SK-N-SH (cell line): ENCODE data around the gene UTP25. TPM values are rescaled to one million over a fixed set of nuclear protein-coding genes. Genes with fewer than 3 reads are reported as not detected.

Experiments used
- CTCF ChIA-PET: fragments of 300-600, 350-600 bp; formaldehyde crosslinking; extraction: SDS; loops from one replicate; lab custom pipeline; 2021; lab: Yijun Ruan, JAX
- POLR2A ChIA-PET: fragments of 350-600 bp; sonication (Branson Sonifier 250); formaldehyde crosslinking; extraction: SDS; loops from one replicate; lab custom pipeline; 2020; ENCODE audit warnings: antibody characterized with exemption, inconsistent platforms; lab: Yijun Ruan, JAX
- DNase-seq: peaks from one replicate; pipeline ENCODE4 v3.0.0; 2012
- H2AFZ ChIP-seq: fragments of 200-600 bp; sonication (generic); 2 replicates; pipeline ENCODE4 v1.8.1; 2016; ENCODE audit warnings: antibody characterized with exemption, mild to moderate bottlenecking, low read depth
- H3F3A ChIP-seq: fragments of 200-600 bp; sonication (generic); replicated peaks from 2 replicates; pipeline ENCODE3; 2016; ENCODE audit warnings: antibody characterized with exemption, mild to moderate bottlenecking; ENCODE audit not compliant: insufficient read depth
- H3K27ac ChIP-seq, 2 experiments: fragments of 200-500 bp in 1 of 2; fragments of 200-600 bp in 1 of 2; sonication (Bioruptor generic) in 1 of 2; sonication (generic), shearing (Covaris generic) in 1 of 2; 2 replicates each; pipeline versions ENCODE4 v1.5.1 to v1.6.1; 2014 to 2016; ENCODE audit warnings: low read depth in 2 of 2, inconsistent platforms in 1 of 2, low read length in 1 of 2, mild to moderate bottlenecking in 1 of 2, mixed read lengths in 1 of 2
- H3K27me3 ChIP-seq: fragments of 200-600 bp; sonication (generic), shearing (Covaris generic); 2 replicates; pipeline ENCODE4 v1.6.1; 2016; ENCODE audit warnings: mixed run types; ENCODE audit not compliant: insufficient read depth
- H3K36me3 ChIP-seq, 2 experiments: fragments of 200-500 bp in 1 of 2; fragments of 200-600 bp in 1 of 2; sonication (Bioruptor generic) in 1 of 2; sonication (generic) in 1 of 2; replicated peaks in 1 of 2; 2 replicates each; pipeline versions ENCODE3 to v1.5.1; 2014 to 2016; ENCODE audit warnings: low read length in 1 of 2, mild to moderate bottlenecking in 1 of 2; ENCODE audit not compliant: insufficient read depth in 2 of 2, control insufficient read depth in 1 of 2
- H3K4me1 ChIP-seq, 2 experiments: fragments of 200-500 bp in 1 of 2; fragments of 200-600 bp in 1 of 2; sonication (Bioruptor generic) in 1 of 2; sonication (generic), shearing (Covaris generic) in 1 of 2; 2 replicates each; pipeline versions ENCODE4 v1.5.1 to v1.6.1; 2014 to 2016; ENCODE audit warnings: low read depth in 1 of 2, low read length in 1 of 2, mixed run types in 1 of 2; ENCODE audit not compliant: insufficient read depth in 2 of 2, control insufficient read depth in 1 of 2
- H3K4me2 ChIP-seq: fragments of 200-600 bp; sonication (generic), shearing (Covaris generic); 2 replicates; pipeline ENCODE4 v1.6.1; 2017; ENCODE audit warnings: mixed run types
- H3K4me3 ChIP-seq, 2 experiments: fragments of 200-500 bp in 1 of 2; fragments of 200-600 bp in 1 of 2; sonication (Bioruptor generic) in 1 of 2; sonication (generic), shearing (Covaris generic) in 1 of 2; 2 replicates each; pipeline versions ENCODE4 v1.5.1 to v1.8.1; 2014 to 2016; ENCODE audit warnings: low read depth in 2 of 2, inconsistent platforms in 1 of 2, low read length in 1 of 2, mild to moderate bottlenecking in 1 of 2, mixed read lengths in 1 of 2, moderate library complexity in 1 of 2
- H3K79me2 ChIP-seq: fragments of 200-600 bp; sonication (generic); 2 replicates; pipeline ENCODE4 v1.8.1; 2017; ENCODE audit warnings: mild to moderate bottlenecking; ENCODE audit not compliant: insufficient read depth
- H3K9ac ChIP-seq: fragments of 200-600 bp; sonication (generic); 2 replicates; pipeline ENCODE4 v1.6.1; 2017; ENCODE audit warnings: mixed run types
- H3K9me2 ChIP-seq: fragments of 200-600 bp; sonication (generic); 2 replicates; pipeline ENCODE4 v1.6.1; 2017; ENCODE audit warnings: mixed run types
- H3K9me3 ChIP-seq: fragments of 200-600 bp; sonication (generic); 2 replicates; pipeline ENCODE4 v1.6.1; 2017; ENCODE audit warnings: mixed run types, mild to moderate bottlenecking, moderate library complexity
- H4K20me1 ChIP-seq: fragments of 200-600 bp; sonication (generic); 2 replicates; pipeline ENCODE4 v1.6.1; 2017; ENCODE audit warnings: mild to moderate bottlenecking, mixed run types; ENCODE audit not compliant: insufficient read depth
- ELF1 ChIP-seq: IDR thresholded peaks from 2 replicates; pipeline ENCODE4 v1.4.0; 2012
- EP300 ChIP-seq, 2 experiments: IDR thresholded peaks; 2 replicates each; pipeline versions ENCODE4 v1.4.0 to v1.6.1; 2012; ENCODE audit warnings: borderline replicate concordance in 1 of 2, low read depth in 1 of 2, low read length in 1 of 2
- EZH2phosphoT487 ChIP-seq: fragments of 200-600 bp; sonication (generic); IDR thresholded peaks from 2 replicates; pipeline ENCODE4 v1.6.1; 2017; ENCODE audit warnings: low read depth, mixed run types, mild to moderate bottlenecking, antibody characterized with exemption, moderate library complexity, borderline replicate concordance
- FOSL2 ChIP-seq: IDR thresholded peaks from 2 replicates; pipeline ENCODE4 v1.4.0; 2012; ENCODE audit warnings: low read depth, mild to moderate bottlenecking, moderate library complexity, borderline replicate concordance
- JUND ChIP-seq: IDR thresholded peaks from 2 replicates; pipeline ENCODE4 v1.4.0; 2012
- MEF2A ChIP-seq: IDR thresholded peaks from 2 replicates; pipeline ENCODE4 v1.4.0; 2012; ENCODE audit warnings: low read depth, borderline replicate concordance
- NFIC ChIP-seq: IDR thresholded peaks from 2 replicates; pipeline ENCODE4 v1.4.0; 2012; ENCODE audit warnings: borderline replicate concordance
- RXRA ChIP-seq: IDR thresholded peaks from 2 replicates; pipeline ENCODE4 v1.4.0; 2012; ENCODE audit warnings: low read depth, mild to moderate bottlenecking, borderline replicate concordance
- SIN3A ChIP-seq: IDR thresholded peaks from 2 replicates; pipeline ENCODE4 v1.6.1; 2012; ENCODE audit warnings: low read depth, mild to moderate bottlenecking, low read length, moderate library complexity, borderline replicate concordance
- TCF12 ChIP-seq: IDR thresholded peaks from 2 replicates; pipeline ENCODE4 v1.4.0; 2012
- TEAD4 ChIP-seq: IDR thresholded peaks from 2 replicates; pipeline ENCODE4 v1.4.0; 2012; ENCODE audit warnings: mild to moderate bottlenecking, borderline replicate concordance; ENCODE audit not compliant: insufficient read depth
- YY1 ChIP-seq: IDR thresholded peaks from 2 replicates; pipeline ENCODE4 v1.4.0; 2012; ENCODE audit warnings: low read depth, mild to moderate bottlenecking
- WGBS: methylation state at CpG from one replicate; pipeline ENCODE4 v1.1.6; 2017; ENCODE audit warnings: low lambda C conversion rate; 5-methylcytosine and 5-hydroxymethylcytosine counted together
- polyA plus RNA-seq, 3 experiments: library from polyadenylated mRNA; depleted of rRNA; stranded (reverse); fragments of >200 nt; gene quantifications; 2 replicates each; pipeline ENCODE4 v1.2.3, GENCODE V29; 2012
- TF ChIP-seq, protein P1 (sequence below): fragments of 150-350 bp; IDR thresholded peaks from 2 replicates; pipeline ENCODE4 v1.6.1; 2016; ENCODE audit warnings: mild to moderate bottlenecking, low read depth, low read length
- TF ChIP-seq, protein P2 (sequence below): IDR thresholded peaks from 2 replicates; pipeline ENCODE4 v1.4.0; 2012; ENCODE audit warnings: low read depth, borderline replicate concordance

The UTP25 gene
- polyA plus RNA-seq, 1 of the 3 experiments (the other 2 are of a cell fraction), result 6.3 TPM

DNA sequence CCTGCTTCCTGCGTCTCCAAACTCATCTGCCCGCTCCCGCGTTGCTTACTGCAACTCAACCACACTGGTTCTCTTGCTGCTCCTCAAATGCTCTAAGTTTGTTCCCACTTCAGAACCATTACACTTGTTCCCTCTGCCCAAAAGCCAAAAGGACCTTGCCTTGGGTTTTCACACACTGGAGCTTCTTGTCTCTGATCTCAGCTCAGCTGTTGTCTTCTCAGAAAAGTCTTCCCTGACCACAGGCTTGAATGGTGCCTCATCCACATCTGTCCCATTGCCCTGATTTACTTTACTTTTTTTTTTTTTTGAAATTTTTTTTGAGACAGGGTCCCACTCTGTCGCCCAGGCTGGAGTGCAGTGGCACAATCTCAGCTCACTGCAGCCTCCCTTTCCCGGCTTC lies 66.0 kb downstream of the UTP25 start:
- H3K9me2 ChIP-seq, result no peaks in the 10 kb centered on the region
- POLR2A ChIA-PET, result no interaction called here
- no peak overlapping the region for H3K27ac ChIP-seq
- H3K9me3 ChIP-seq, result no peaks in the 10 kb centered on the region
- DNase-seq, result no peak
- H3K27me3 ChIP-seq, result no peaks in the 10 kb centered on the region
- 91% methylated on average over 6 of the region's 6 CpGs for WGBS
- no peak overlapping the region; the same call in 1 of the 2 replicates for H2AFZ ChIP-seq
- no peak overlapping the region for H3K9ac ChIP-seq
- H3K4me2 ChIP-seq, result no peak overlapping the region
- no peaks in the 10 kb centered on the region for H3K79me2 ChIP-seq
- H3F3A ChIP-seq, result peaks cover 28% of the 10 kb centered on the region
- CTCF ChIA-PET, result interaction anchor here (0.9 to 1.0 kb wide), 2 partner anchors 14 to 95 kb away, joined by 3 to 6 read pairs; no protein-coding TSS in a partner anchor
- no peaks in the 10 kb centered on the region for H4K20me1 ChIP-seq
- peaks cover 11 to 32% of the 10 kb centered on the region in 2 experiments for H3K4me1 ChIP-seq
- H3K4me3 ChIP-seq, result no peak overlapping the region
- no peak for TF ChIP-seq TEAD4
- no peaks in the 10 kb centered on the region for H3K36me3 ChIP-seq

DNA sequence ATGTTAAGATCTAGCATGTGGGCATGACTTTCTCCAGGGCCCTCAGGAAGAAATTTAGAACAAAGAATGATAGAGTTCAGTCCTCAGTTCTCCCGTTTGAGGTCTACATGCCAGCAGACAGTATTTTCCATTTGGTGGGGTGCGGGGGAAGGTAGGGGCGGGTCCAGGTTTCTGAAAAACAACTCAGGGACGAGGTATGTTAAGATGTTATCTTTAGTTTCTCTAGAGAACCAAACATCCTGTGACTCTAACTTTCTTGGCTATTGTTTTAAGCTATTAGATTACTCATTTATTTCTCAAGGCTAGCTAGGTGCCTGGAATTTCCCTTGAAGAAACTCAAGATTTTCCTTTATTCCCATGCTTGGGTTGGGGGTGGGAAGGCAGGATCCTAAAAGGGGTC lies 67.9 kb downstream of the UTP25 start:
- Histone ChIP-seq H3K4me1 (peaks cover 4 to 34% of the 10 kb centered on the region in 2 experiments; a peak in 3 of 4 replicates), H4K20me1 (no peaks in the 10 kb centered on the region), H3K9me3 (no peaks in the 10 kb centered on the region), H3K4me3 (no peak overlapping the region), H3K27ac (peak overlapping the region in 1 of 2 experiments; percentile 97; a peak in 2 of 4 replicates), H3K4me2 (peak overlapping the region; percentile 41; the same call in 1 of the 2 replicates), H3K9ac (peak overlapping the region; percentile 59; the same call in 1 of the 2 replicates), H2AFZ (no peak overlapping the region), H3K79me2 (no peaks in the 10 kb centered on the region), H3K27me3 (no peaks in the 10 kb centered on the region), H3K9me2 (no peaks in the 10 kb centered on the region), H3K36me3 (no peaks in the 10 kb centered on the region), H3F3A (peaks cover 34% of the 10 kb centered on the region)
- 14% methylated on average over 4 of the region's 4 CpGs for WGBS
- CTCF ChIA-PET, result interaction anchor here (1.0 to 1.2 kb wide), 2 partner anchors 9 to 12 kb away, joined by 3 read pairs; no protein-coding TSS in a partner anchor
- no peak for DNase-seq
- POLR2A ChIA-PET, result no interaction called here
- TF ChIP-seq SIN3A (no peak), MEF2A (peak; percentile 34; the same call in 1 of the 2 replicates), ELF1 (no peak), RXRA (no peak), TEAD4 (peak; percentile 55; the same call in 1 of the 2 replicates), EP300 (IDR thresholded peaks at IDR 0.05; ENCODE audit: borderline replicate concordance in 1 of 2, low read depth in 1 of 2, low read length in 1 of 2) (peak in 1 of 2 experiments; percentile 75; a peak in 1 of 4 replicates), NFIC (peak; percentile 44; the same call in 1 of the 2 replicates), TCF12 (peak; percentile 57), YY1 (no peak), JUND (peak; percentile 51), EZH2phosphoT487 (no peak), FOSL2 (peak; percentile 50; the same call in 1 of the 2 replicates)
- TF ChIP-seq, protein P1, sequence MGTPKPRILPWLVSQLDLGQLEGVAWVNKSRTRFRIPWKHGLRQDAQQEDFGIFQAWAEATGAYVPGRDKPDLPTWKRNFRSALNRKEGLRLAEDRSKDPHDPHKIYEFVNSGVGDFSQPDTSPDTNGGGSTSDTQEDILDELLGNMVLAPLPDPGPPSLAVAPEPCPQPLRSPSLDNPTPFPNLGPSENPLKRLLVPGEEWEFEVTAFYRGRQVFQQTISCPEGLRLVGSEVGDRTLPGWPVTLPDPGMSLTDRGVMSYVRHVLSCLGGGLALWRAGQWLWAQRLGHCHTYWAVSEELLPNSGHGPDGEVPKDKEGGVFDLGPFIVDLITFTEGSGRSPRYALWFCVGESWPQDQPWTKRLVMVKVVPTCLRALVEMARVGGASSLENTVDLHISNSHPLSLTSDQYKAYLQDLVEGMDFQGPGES, result no peak
- TF ChIP-seq, protein P2, sequence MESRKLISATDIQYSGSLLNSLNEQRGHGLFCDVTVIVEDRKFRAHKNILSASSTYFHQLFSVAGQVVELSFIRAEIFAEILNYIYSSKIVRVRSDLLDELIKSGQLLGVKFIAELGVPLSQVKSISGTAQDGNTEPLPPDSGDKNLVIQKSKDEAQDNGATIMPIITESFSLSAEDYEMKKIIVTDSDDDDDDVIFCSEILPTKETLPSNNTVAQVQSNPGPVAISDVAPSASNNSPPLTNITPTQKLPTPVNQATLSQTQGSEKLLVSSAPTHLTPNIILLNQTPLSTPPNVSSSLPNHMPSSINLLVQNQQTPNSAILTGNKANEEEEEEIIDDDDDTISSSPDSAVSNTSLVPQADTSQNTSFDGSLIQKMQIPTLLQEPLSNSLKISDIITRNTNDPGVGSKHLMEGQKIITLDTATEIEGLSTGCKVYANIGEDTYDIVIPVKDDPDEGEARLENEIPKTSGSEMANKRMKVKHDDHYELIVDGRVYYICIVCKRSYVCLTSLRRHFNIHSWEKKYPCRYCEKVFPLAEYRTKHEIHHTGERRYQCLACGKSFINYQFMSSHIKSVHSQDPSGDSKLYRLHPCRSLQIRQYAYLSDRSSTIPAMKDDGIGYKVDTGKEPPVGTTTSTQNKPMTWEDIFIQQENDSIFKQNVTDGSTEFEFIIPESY, result no peak
- TF ChIP-seq, all 33 proteins: peak for 7
